ENCODE results near the gene CSNK1G1.
"Not testable (repeated sequence)": the region's sequence is repeated elsewhere in the genome, so short reads cannot be mapped to it uniquely, and the experiment has no call there.

DNA sequence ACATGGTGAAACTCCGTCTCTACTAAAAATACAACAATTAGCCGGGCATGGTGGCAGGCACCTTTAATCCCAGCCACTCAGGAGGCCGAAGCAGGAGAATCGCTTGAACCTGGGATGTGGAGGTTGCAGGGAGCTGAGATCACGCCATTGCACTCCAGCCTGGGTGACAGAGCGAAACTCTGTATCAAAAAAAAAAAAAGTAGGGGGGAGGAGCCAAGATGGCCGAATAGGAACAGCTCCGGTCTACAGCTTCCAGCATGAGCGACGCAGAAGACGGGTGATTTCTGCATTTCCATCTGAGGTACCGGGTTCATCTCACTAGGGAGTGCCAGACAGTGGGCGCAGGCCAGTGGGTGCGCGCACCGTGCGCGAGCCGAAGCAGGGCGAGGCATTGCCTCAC lies 29.5 kb downstream of the CSNK1G1 start:
- TF ChIP-seq POLR2A (IDR thresholded peaks at IDR 0.05; ENCODE audit: low read length); GATA1 (IDR thresholded peaks at IDR 0.05; ENCODE audit: low read depth, low read length): not testable (repeated sequence)
